Esophagus squamous epithelium (tissue), 5 donors: ENCODE results near the gene ADAMTS13. TPM values are rescaled to one million over a fixed set of nuclear protein-coding genes. Genes with fewer than 3 reads are reported as not detected.

Source experiments
- DNase-seq: peaks from one replicate; lab custom pipeline; 2025; lab: John Stamatoyannopoulos, UW
- H3K27ac ChIP-seq, 4 donors: fragments of 200-600 bp; sonication (generic); one replicate each; pipeline ENCODE4 v1.5.1; 2016 to 2019; ENCODE audit warnings: mild to moderate bottlenecking in 1 of 4
- H3K27me3 ChIP-seq, 4 donors: fragments of 200-600 bp; sonication (generic); 1 replicate in 3 of 4; 2 replicates in 1 of 4; pipeline versions ENCODE4 v1.5.1 to v1.6.0; 2017 to 2021; ENCODE audit warnings: antibody characterized with exemption in 1 of 4
- H3K36me3 ChIP-seq, 3 donors: fragments of 200-600 bp; sonication (generic); one replicate each; pipeline ENCODE4 v1.5.1; 2016 to 2019
- H3K4me1 ChIP-seq, 3 donors: fragments of 200-600 bp; sonication (generic); one replicate each; pipeline ENCODE4 v1.5.1; 2017 to 2019
- H3K4me3 ChIP-seq, 4 donors: fragments of 200-600 bp; sonication (generic); 1 replicate in 3 of 4; 2 replicates in 1 of 4; pipeline ENCODE4 v1.5.1; 2016 to 2019; ENCODE audit warnings: mild to moderate bottlenecking in 2 of 4, moderate library complexity in 1 of 4
- H3K9me3 ChIP-seq, 3 donors: fragments of 200-600 bp; sonication (generic); one replicate each; pipeline ENCODE4 v1.5.1; 2016 to 2019
- CTCF ChIP-seq, 6 experiments: fragments of 450-650 bp in 4 of 6; fragments of 200-600 bp in 2 of 6; sonication (generic) in 2 of 6; IDR thresholded peaks; one replicate each; pipeline ENCODE4 v1.5.1; 2016 to 2019; ENCODE audit warnings: antibody characterized with exemption in 6 of 6, mild to moderate bottlenecking in 4 of 6, moderate library complexity in 4 of 6
- POLR2A ChIP-seq, 4 donors: fragments of 450-650 bp; IDR thresholded peaks; one replicate each; pipeline ENCODE4 v1.6.1; 2017; ENCODE audit warnings: antibody characterized with exemption in 4 of 4, mild to moderate bottlenecking in 4 of 4, moderate library complexity in 3 of 4
- WGBS, 2 donors: methylation state at CpG; one replicate each; pipeline ENCODE4 v1.1.5; 2018; 5-methylcytosine and 5-hydroxymethylcytosine counted together
- intact Hi-C: fragments of 100-400 bp; cut with DNase I; formaldehyde crosslinking; loops from one replicate; pipeline ENCODE4 v1.15.0; 2022
- total RNA-seq, 4 donors: library from RNA; depleted of rRNA; stranded (reverse); fragments of >200 nt; gene quantifications; one replicate each; pipeline ENCODE4 v1.1.0, GENCODE V29; 2016
- donor health status: DM: yes; HTN: yes; CAD: no.

The ADAMTS13 gene
- total RNA-seq, 4 donors from 2014 or later: 0.21 to 2.5 (median 0.33) TPM

GRCh38 chr9:133468777-133469421, 46.7 kb downstream of the ADAMTS13 start:
- H3K27me3 ChIP-seq: no peaks in the 10 kb centered on the region
- H3K27ac ChIP-seq: no peak overlapping the region
- no peaks in the 10 kb centered on the region for H3K4me1 ChIP-seq
- H3K36me3 ChIP-seq: peaks cover 0 to 34% (median 0%) of the 10 kb centered on the region in 3 donors
- no CpG with 5 or more reads among the region's 6 CpGs for WGBS, 2 donors
- H3K9me3 ChIP-seq: no peaks in the 10 kb centered on the region
- H3K4me3 ChIP-seq: no peak overlapping the region
- no peak for DNase-seq
- intact Hi-C loops: loop anchor here (10.0 kb wide), 1 partner anchor 54 kb away; the partner anchor contains the start of gene REXO4
- TF ChIP-seq CTCF (IDR thresholded peaks at IDR 0.05) (no peak), POLR2A (IDR thresholded peaks at IDR 0.05) (no peak)

- Histone ChIP-seq H3K4me1 (no peaks in the 10 kb centered on the region), H3K27ac (no peak overlapping the region), H3K4me3 (no peak overlapping the region), H3K36me3 (peaks cover 0 to 22% (median 0%) of the 10 kb centered on the region in 3 donors), H3K27me3 (no peaks in the 10 kb centered on the region), H3K9me3 (no peaks in the 10 kb centered on the region)
- DNase-seq: no peak
- intact Hi-C loops: no loop called here
- WGBS, 2 donors: 83% methylated on average over 15 of the region's 16 CpGs; no CpG with 5 or more reads in 1 of the 2 donors
- TF ChIP-seq POLR2A (IDR thresholded peaks at IDR 0.05): no peak
- TF ChIP-seq CTCF (IDR thresholded peaks at IDR 0.05): no peak
These were observed 48.3 kb downstream of the ADAMTS13 start for GRCh38 chr9:133470427-133470924.

- no peak overlapping the region for H3K27ac ChIP-seq
- TF ChIP-seq CTCF (IDR thresholded peaks at IDR 0.05) (no peak), POLR2A (IDR thresholded peaks at IDR 0.05) (no peak)
- H3K4me1 ChIP-seq: no peaks in the 10 kb centered on the region
- no peak for DNase-seq
- H3K9me3 ChIP-seq: no peaks in the 10 kb centered on the region
- 66 to 68% methylated on average over 5 of the region's 7 CpGs for WGBS, 2 donors
- no peaks in the 10 kb centered on the region for H3K27me3 ChIP-seq
- intact Hi-C loops: no loop called here
- no peak overlapping the region for H3K4me3 ChIP-seq
- H3K36me3 ChIP-seq: peaks cover 0 to 17% (median 0%) of the 10 kb centered on the region in 3 donors
These were observed 48.8 kb downstream of the ADAMTS13 start for GRCh38 chr9:133470988-133471387.

- H3K4me3 ChIP-seq: no peak overlapping the region
- no peaks in the 10 kb centered on the region for H3K27me3 ChIP-seq
- DNase-seq: no peak
- TF ChIP-seq CTCF (IDR thresholded peaks at IDR 0.05) (no peak), POLR2A (IDR thresholded peaks at IDR 0.05) (no peak)
- H3K36me3 ChIP-seq: peaks cover 0 to 15% (median 0%) of the 10 kb centered on the region in 3 donors
- intact Hi-C loops: no loop called here
- H3K4me1 ChIP-seq: no peaks in the 10 kb centered on the region
- H3K27ac ChIP-seq: no peak overlapping the region
- H3K9me3 ChIP-seq: no peaks in the 10 kb centered on the region
- 64 to 74% methylated on average over 7 to 11 of the region's 27 CpGs for WGBS, 2 donors
These were observed 49.5 kb downstream of the ADAMTS13 start for GRCh38 chr9:133471551-133472276.

- no peaks in the 10 kb centered on the region for H3K9me3 ChIP-seq
- DNase-seq: no peak
- intact Hi-C loops: no loop called here
- no peaks in the 10 kb centered on the region for H3K27me3 ChIP-seq
- H3K27ac ChIP-seq: no peak overlapping the region
- H3K4me1 ChIP-seq: no peaks in the 10 kb centered on the region
- TF ChIP-seq CTCF (IDR thresholded peaks at IDR 0.05) (no peak), POLR2A (IDR thresholded peaks at IDR 0.05) (no peak)
- 60 to 72% methylated on average over 1 to 5 of the region's 11 CpGs for WGBS, 2 donors
- peaks cover 0 to 15% (median 0%) of the 10 kb centered on the region in 3 donors for H3K36me3 ChIP-seq
- H3K4me3 ChIP-seq: no peak overlapping the region
These were observed 50.1 kb downstream of the ADAMTS13 start for GRCh38 chr9:133472277-133472645.
